Measurements from ENCODE around the gene UPK1A. TPM values are rescaled to one million over a fixed set of nuclear protein-coding genes. Genes with fewer than 3 reads are reported as not detected.

UPK1A gene
- total and polyA plus RNA-seq, 9 of the 15 experiments (the other 6 are each of a cell fraction or from before 2014, with no cell fraction given): 0.06 to 0.13 TPM; not detected in 7

GRCh38 chr19:35716801-35717664, 50.7 kb downstream of the UPK1A start (continued):
- TF ChIP-seq SMARCA5 (IDR thresholded peaks at IDR 0.05) (peak; percentile 47; the same call in 1 of the 2 replicates), ZFP30 (CRISPR knock-in tag; IDR thresholded peaks at IDR 0.05; ENCODE audit: borderline replicate concordance) (no peak), KHSRP (IDR thresholded peaks at IDR 0.05) (no peak), ARID3A (IDR thresholded peaks at IDR 0.05; ENCODE audit: borderline replicate concordance, low read depth, low read length) (no peak), RBM34 (IDR thresholded peaks at IDR 0.05; ENCODE audit: borderline replicate concordance, insufficient read depth, low read length) (no peak), CBFA2T2 (conservative IDR thresholded peaks at IDR 0.05) (no peak; the same call in 1 of the 2 replicates), MAFG (tag; conservative IDR thresholded peaks at IDR 0.05) (no peak), ZNF318 (IDR thresholded peaks at IDR 0.05; ENCODE audit: borderline replicate concordance in 1 of 2, low read depth in 1 of 2) (no peak), JUNB (CRISPR knock-in tag; conservative IDR thresholded peaks at IDR 0.05) (no peak), TEAD4 (IDR thresholded peaks at IDR 0.05; ENCODE audit: low read length) (peak; percentile 40; the same call in 1 of the 2 replicates), TEAD4 (CRISPR knock-in tag; IDR thresholded peaks at IDR 0.05; ENCODE audit: borderline replicate concordance) (no peak), ZNF165 (CRISPR knock-in tag; IDR thresholded peaks at IDR 0.05; ENCODE audit: borderline replicate concordance) (no peak)
- TF ChIP-seq, protein P1, sequence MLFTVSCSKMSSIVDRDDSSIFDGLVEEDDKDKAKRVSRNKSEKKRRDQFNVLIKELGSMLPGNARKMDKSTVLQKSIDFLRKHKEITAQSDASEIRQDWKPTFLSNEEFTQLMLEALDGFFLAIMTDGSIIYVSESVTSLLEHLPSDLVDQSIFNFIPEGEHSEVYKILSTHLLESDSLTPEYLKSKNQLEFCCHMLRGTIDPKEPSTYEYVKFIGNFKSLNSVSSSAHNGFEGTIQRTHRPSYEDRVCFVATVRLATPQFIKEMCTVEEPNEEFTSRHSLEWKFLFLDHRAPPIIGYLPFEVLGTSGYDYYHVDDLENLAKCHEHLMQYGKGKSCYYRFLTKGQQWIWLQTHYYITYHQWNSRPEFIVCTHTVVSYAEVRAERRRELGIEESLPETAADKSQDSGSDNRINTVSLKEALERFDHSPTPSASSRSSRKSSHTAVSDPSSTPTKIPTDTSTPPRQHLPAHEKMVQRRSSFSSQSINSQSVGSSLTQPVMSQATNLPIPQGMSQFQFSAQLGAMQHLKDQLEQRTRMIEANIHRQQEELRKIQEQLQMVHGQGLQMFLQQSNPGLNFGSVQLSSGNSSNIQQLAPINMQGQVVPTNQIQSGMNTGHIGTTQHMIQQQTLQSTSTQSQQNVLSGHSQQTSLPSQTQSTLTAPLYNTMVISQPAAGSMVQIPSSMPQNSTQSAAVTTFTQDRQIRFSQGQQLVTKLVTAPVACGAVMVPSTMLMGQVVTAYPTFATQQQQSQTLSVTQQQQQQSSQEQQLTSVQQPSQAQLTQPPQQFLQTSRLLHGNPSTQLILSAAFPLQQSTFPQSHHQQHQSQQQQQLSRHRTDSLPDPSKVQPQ (CRISPR knock-in tag; IDR thresholded peaks at IDR 0.05; ENCODE audit: borderline replicate concordance): no peak

Measured in K562 (cell line).